ENCODE measurements around the gene RAB6C.
"Not testable (repeated sequence)": the region's sequence is repeated elsewhere in the genome, so short reads cannot be mapped to it uniquely, and the experiment has no call there.

RAB6C gene

GRCh38 chr2:129975016-129975774 lies 4.3 kb upstream of the RAB6C start:
- Histone ChIP-seq H3K79me2 (ENCODE audit: insufficient read depth, low read length) (no peaks in the 10 kb centered on the region), H3K4me2 (ENCODE audit: insufficient read depth, low read length) (no peak overlapping the region), H3K27me3 (ENCODE audit: insufficient read depth, low read length, poor library complexity) (no peaks in the 10 kb centered on the region), H3K9me3 (ENCODE audit: insufficient read depth, low read length, severe bottlenecking) (no peaks in the 10 kb centered on the region), H4K20me1 (ENCODE audit: insufficient read depth, low read length) (no peaks in the 10 kb centered on the region), H3K9ac (ENCODE audit: low read depth, low read length) (no peak overlapping the region), H3K36me3 (ENCODE audit: insufficient read depth, low read length) (no peaks in the 10 kb centered on the region), H3K27ac (ENCODE audit: low read length) (no peak overlapping the region), H3K4me3 (ENCODE audit: low read depth in 1 of 2, low read length in 2 of 2) (no peak overlapping the region), H2AFZ (ENCODE audit: low read depth, low read length) (no peak overlapping the region), H3K4me1 (ENCODE audit: insufficient read depth, low read length) (no peaks in the 10 kb centered on the region)
- DNase-seq = no peak
- TF ChIP-seq EZH2 (IDR thresholded peaks at IDR 0.05; ENCODE audit: borderline replicate concordance, low read depth, low read length, severe bottlenecking) = no peak
- TF ChIP-seq CTCF (IDR thresholded peaks at IDR 0.05; ENCODE audit: borderline replicate concordance, extremely low read depth, low read length, poor library complexity, severe bottlenecking) = no peak
- ATAC-seq (ENCODE audit: insufficient read depth, low read depth) = no peak

- not testable (repeated sequence) for ATAC-seq (ENCODE audit: insufficient read depth, low read depth); H3K9me3 ChIP-seq (ENCODE audit: insufficient read depth, low read length, severe bottlenecking); H3K4me1 ChIP-seq (ENCODE audit: insufficient read depth, low read length); H3K9ac ChIP-seq (ENCODE audit: low read depth, low read length); H3K36me3 ChIP-seq (ENCODE audit: insufficient read depth, low read length); H3K27me3 ChIP-seq (ENCODE audit: insufficient read depth, low read length, poor library complexity); H3K4me2 ChIP-seq (ENCODE audit: insufficient read depth, low read length); H4K20me1 ChIP-seq (ENCODE audit: insufficient read depth, low read length); H3K4me3 ChIP-seq (ENCODE audit: low read depth in 1 of 2, low read length in 2 of 2); H2AFZ ChIP-seq (ENCODE audit: low read depth, low read length); H3K79me2 ChIP-seq (ENCODE audit: insufficient read depth, low read length); DNase-seq; H3K27ac ChIP-seq (ENCODE audit: low read length)
Measured at GRCh38 chr2:129976969-129977368, 2.5 kb upstream of the RAB6C start.

GRCh38 chr2:129977986-129978385 lies 1.5 kb upstream of the RAB6C start:
- Histone ChIP-seq H3K4me3 (ENCODE audit: low read depth in 1 of 2, low read length in 2 of 2) (no peak overlapping the region), H3K4me1 (ENCODE audit: insufficient read depth, low read length) (no peaks in the 10 kb centered on the region), H3K4me2 (ENCODE audit: insufficient read depth, low read length) (no peak overlapping the region), H2AFZ (ENCODE audit: low read depth, low read length) (no peak overlapping the region), H3K36me3 (ENCODE audit: insufficient read depth, low read length) (no peaks in the 10 kb centered on the region), H3K79me2 (ENCODE audit: insufficient read depth, low read length) (no peaks in the 10 kb centered on the region), H3K9me3 (ENCODE audit: insufficient read depth, low read length, severe bottlenecking) (no peaks in the 10 kb centered on the region), H3K27me3 (ENCODE audit: insufficient read depth, low read length, poor library complexity) (no peaks in the 10 kb centered on the region), H3K27ac (ENCODE audit: low read length) (no peak overlapping the region), H4K20me1 (ENCODE audit: insufficient read depth, low read length) (no peaks in the 10 kb centered on the region), H3K9ac (ENCODE audit: low read depth, low read length) (no peak overlapping the region)
- no peak for DNase-seq
- no peak for TF ChIP-seq CTCF (IDR thresholded peaks at IDR 0.05; ENCODE audit: borderline replicate concordance, extremely low read depth, low read length, poor library complexity, severe bottlenecking)
- no peak for TF ChIP-seq EZH2 (IDR thresholded peaks at IDR 0.05; ENCODE audit: borderline replicate concordance, low read depth, low read length, severe bottlenecking)
- ATAC-seq (ENCODE audit: insufficient read depth, low read depth) = no peak

- not testable (repeated sequence) for H3K4me1 ChIP-seq (ENCODE audit: insufficient read depth, low read length); DNase-seq; H3K27me3 ChIP-seq (ENCODE audit: insufficient read depth, low read length, poor library complexity); H3K4me2 ChIP-seq (ENCODE audit: insufficient read depth, low read length); H3K27ac ChIP-seq (ENCODE audit: low read length); H3K9ac ChIP-seq (ENCODE audit: low read depth, low read length); H3K79me2 ChIP-seq (ENCODE audit: insufficient read depth, low read length); H3K36me3 ChIP-seq (ENCODE audit: insufficient read depth, low read length); H3K9me3 ChIP-seq (ENCODE audit: insufficient read depth, low read length, severe bottlenecking); H4K20me1 ChIP-seq (ENCODE audit: insufficient read depth, low read length); ATAC-seq (ENCODE audit: insufficient read depth, low read depth); H3K4me3 ChIP-seq (ENCODE audit: low read depth in 1 of 2, low read length in 2 of 2); H2AFZ ChIP-seq (ENCODE audit: low read depth, low read length)
Measured at GRCh38 chr2:129980246-129980645, 780 bp downstream of the RAB6C start.

GRCh38 chr2:129981689-129982088 lies 2.2 kb downstream of the RAB6C start:
- not testable (repeated sequence) for H3K4me2 ChIP-seq (ENCODE audit: insufficient read depth, low read length); H3K27me3 ChIP-seq (ENCODE audit: insufficient read depth, low read length, poor library complexity); DNase-seq; H4K20me1 ChIP-seq (ENCODE audit: insufficient read depth, low read length); H3K4me1 ChIP-seq (ENCODE audit: insufficient read depth, low read length); H3K9me3 ChIP-seq (ENCODE audit: insufficient read depth, low read length, severe bottlenecking); ATAC-seq (ENCODE audit: insufficient read depth, low read depth); H3K36me3 ChIP-seq (ENCODE audit: insufficient read depth, low read length); H3K27ac ChIP-seq (ENCODE audit: low read length); H3K9ac ChIP-seq (ENCODE audit: low read depth, low read length); H3K79me2 ChIP-seq (ENCODE audit: insufficient read depth, low read length); H3K4me3 ChIP-seq (ENCODE audit: low read depth in 1 of 2, low read length in 2 of 2); H2AFZ ChIP-seq (ENCODE audit: low read depth, low read length)
